Measurements from ENCODE around the gene ATG7.

- TF ChIP-seq CTCF (IDR thresholded peaks at IDR 0.05) (no peak), POLR2A (IDR thresholded peaks at IDR 0.05) (no peak), POLR2AphosphoS5 (IDR thresholded peaks at IDR 0.05) (no peak), EP300 (IDR thresholded peaks at IDR 0.05) (no peak)
These were observed 103.3 kb downstream of the ATG7 start for GRCh38 chr3:11375333-11376088.
